ENCODE data around the gene CACNA2D4. TPM values are rescaled to one million over a fixed set of nuclear protein-coding genes. Genes with fewer than 3 reads are reported as not detected.
A peak's percentile ranks its signal among the peaks of the same experiment; 100 is the strongest.
"Not testable (repeated sequence)": the region's sequence is repeated elsewhere in the genome, so short reads cannot be mapped to it uniquely, and the experiment has no call there.

The CACNA2D4 gene
- total RNA-seq, 2 experiments from 2014 or later = 5.5 to 7.2 TPM

DNA sequence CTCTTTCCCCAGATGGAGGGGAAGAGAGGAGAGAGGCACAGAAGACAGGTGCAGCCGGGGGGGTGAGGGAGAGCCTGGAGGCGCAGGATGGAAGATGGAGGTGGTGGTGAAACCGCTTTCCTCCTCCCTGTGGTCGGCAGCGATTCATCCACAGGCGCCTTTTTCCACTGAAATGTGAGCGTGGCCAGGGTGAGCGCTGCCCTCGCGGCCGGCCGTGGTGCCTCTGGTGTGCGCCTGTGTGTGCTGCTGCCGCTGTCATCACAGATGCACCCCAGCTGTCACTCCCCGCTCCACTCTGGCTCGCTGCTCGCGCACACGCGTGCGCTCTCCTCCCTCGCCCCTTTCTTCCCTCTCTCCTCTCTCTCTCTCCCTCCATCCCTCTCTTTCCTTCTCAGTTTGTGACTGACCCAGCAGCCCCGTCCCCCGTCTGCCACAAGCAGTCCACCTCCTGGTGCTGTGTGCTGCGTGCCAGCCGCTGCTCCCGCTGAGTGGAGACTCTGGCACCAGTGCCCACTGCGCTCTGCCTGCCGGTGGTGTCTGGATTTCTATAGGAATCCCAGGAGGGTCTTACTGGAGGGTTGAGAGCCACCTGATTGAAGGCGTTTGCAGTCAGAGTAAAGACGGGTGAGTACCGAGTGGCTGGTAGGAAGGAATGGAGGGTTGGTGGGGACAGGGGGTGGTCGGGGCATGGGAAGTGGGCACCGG lies 98.1 kb downstream of the CACNA2D4 start, which contains the start of gene LRTM2:
Gene LRTM2 (plus strand): TSS at position 375 of the 705 bp plus-strand sequence. CDS start 7,584 bp downstream, outside the sequence.
- Mint-ChIP-seq H3K4me1 (no peaks in the 10 kb centered on the region), H3K36me3 (ENCODE audit: low read depth) (no peaks in the 10 kb centered on the region), H3K27me3 (peaks cover 22% of the 10 kb centered on the region), H3K9me3 (ENCODE audit: low read depth) (no peaks in the 10 kb centered on the region), H3K4me3 (no peak within 1 kb of the TSS), H3K27ac (no peak within 1 kb of the TSS)
- ATAC-seq (no peak), DNase-seq (no peak)
- CTCF ChIA-PET = no interaction called here
- POLR2A ChIA-PET = no interaction called here
- intact Hi-C loops (cut with DNase I, micrococcal nuclease) = no loop called here

GRCh38 chr12:1819571-1819970 lies 98.9 kb downstream of the CACNA2D4 start:
- ATAC-seq (no peak), DNase-seq (no peak)
- Mint-ChIP-seq H3K4me1 (no peaks in the 10 kb centered on the region), H3K36me3 (ENCODE audit: low read depth) (no peaks in the 10 kb centered on the region), H3K27me3 (peaks cover 22% of the 10 kb centered on the region), H3K9me3 (ENCODE audit: low read depth) (no peaks in the 10 kb centered on the region), H3K27ac (no peak overlapping the region), H3K4me3 (no peak overlapping the region)
- intact Hi-C loops (cut with DNase I, micrococcal nuclease) = no loop called here
- ChIA-PET CTCF (no interaction called here), POLR2A (no interaction called here)

DNA sequence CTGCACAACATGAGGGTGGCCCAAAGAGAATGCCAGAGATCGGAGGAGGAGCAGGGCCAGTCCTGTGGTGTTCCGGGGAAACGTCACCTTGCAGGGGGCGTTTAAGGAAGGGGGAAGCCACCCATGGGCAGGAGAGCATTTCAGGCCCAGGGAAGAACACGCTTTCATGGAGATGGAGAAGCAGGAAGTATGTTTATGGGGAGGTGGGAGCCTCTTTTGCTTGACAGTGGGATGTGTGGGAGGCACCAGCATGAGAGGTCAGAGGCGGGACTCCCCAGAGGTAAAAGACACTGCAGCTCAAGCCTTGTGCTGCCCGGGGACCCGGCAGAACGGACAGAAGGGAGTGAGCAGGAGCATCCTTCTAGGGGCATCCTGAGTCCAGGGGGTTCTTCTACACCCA lies 99.4 kb downstream of the CACNA2D4 start:
- no peaks in the 10 kb centered on the region for H3K4me1 Mint-ChIP-seq
- H3K4me3 Mint-ChIP-seq = no peak overlapping the region
- no peaks in the 10 kb centered on the region for H3K36me3 Mint-ChIP-seq (ENCODE audit: low read depth)
- ChIA-PET CTCF (no interaction called here), POLR2A (no interaction called here)
- H3K9me3 Mint-ChIP-seq (ENCODE audit: low read depth) = no peaks in the 10 kb centered on the region
- intact Hi-C loops (cut with DNase I, micrococcal nuclease) = no loop called here
- no peak overlapping the region for H3K27ac Mint-ChIP-seq
- peaks cover 22% of the 10 kb centered on the region for H3K27me3 Mint-ChIP-seq
- ATAC-seq (no peak), DNase-seq (no peak)

GRCh38 chr12:1817928-1818327 lies 100.5 kb downstream of the CACNA2D4 start:
- intact Hi-C loops (cut with DNase I, micrococcal nuclease); H3K36me3 Mint-ChIP-seq (ENCODE audit: low read depth); ATAC-seq; CTCF ChIA-PET; POLR2A ChIA-PET; H3K27ac Mint-ChIP-seq; DNase-seq; H3K4me1 Mint-ChIP-seq; H3K4me3 Mint-ChIP-seq; H3K9me3 Mint-ChIP-seq (ENCODE audit: low read depth): not testable (repeated sequence)
- peaks cover 19% of the 10 kb centered on the region for H3K27me3 Mint-ChIP-seq

DNA sequence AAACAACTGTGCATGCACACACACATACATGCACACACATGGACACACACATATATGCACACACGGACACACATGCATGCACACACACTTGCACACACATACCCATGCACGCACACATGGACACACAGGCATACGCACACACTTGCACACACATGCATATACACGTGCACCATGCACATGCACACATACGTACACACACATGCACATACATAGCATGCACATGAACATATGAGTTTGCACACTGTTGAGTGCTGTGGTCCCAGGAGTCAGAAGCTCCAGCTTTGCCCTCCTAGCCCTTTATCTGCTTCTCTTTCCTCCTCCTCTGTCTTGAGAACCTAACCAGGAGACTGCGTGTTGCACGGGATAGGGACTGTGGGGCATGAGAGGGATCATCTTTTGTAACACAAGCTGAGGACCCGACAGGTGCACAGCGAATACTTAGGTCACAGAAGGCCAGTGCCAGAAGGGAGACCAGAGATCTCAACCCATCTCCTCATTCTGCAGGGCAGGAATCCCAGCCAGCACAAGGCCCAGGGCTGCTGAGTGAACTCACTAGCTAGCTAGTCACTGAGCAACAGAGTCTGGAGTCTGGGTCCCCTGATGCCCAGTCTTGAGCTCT lies 101.6 kb downstream of the CACNA2D4 start:
- Mint-ChIP-seq H3K36me3 (ENCODE audit: low read depth) (no peaks in the 10 kb centered on the region), H3K27me3 (peaks cover 19% of the 10 kb centered on the region), H3K27ac (no peak overlapping the region), H3K4me1 (no peaks in the 10 kb centered on the region), H3K4me3 (no peak overlapping the region), H3K9me3 (ENCODE audit: low read depth) (no peaks in the 10 kb centered on the region)
- no peak for DNase-seq
- intact Hi-C loops (cut with DNase I, micrococcal nuclease) = no loop called here
- ChIA-PET POLR2A (no interaction called here), CTCF (interaction anchor here (0.9 kb wide), 1 partner anchor 123 kb away, joined by 3 read pairs; no protein-coding TSS in a partner anchor)
- ATAC-seq = no peak

DNA sequence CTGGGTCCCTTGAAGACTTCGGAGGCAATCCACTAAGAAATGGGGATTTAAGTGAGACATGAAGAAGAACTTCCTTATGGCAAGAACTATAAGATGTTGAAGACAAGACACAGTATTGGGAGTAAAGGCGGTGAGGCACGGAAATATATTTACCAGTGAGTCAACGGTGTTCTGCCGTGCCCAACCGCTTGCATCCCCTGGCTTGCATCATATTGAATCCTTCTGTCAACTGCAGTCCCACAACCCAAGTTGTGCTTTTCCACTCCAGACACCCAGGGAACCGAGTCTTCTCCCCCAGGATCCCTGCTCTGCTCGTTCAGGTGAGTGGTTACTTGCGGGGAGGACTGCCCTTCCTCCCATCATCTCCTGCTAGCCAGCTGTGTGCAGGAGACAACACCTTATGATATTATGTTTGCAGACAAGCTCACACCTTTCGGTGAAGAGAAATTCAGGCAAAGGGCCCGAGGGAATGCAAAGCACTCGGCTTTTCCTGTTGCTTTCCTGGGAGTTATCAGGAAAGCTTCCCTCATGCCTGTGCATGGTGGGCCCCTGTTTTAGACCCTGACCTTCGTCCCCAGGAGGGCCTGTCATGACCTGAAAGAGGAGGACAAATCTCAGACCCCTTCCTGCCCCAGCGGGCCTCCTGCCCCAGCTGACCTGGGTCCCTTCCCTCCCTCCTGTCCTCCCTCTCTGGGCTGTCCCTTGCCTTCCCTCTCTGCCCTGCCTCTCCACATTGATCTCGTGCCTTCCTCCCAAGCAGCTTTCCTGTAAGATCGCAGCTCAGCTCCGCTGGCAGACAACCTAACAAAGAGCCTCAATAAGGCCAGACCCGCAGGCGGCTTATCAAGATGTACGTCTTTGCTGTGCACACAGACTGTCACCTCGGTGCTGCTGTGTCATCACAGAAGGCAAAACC lies 102.4 kb downstream of the CACNA2D4 start:
- intact Hi-C loops (cut with DNase I, micrococcal nuclease) = no loop called here
- ATAC-seq (no peak), DNase-seq (no peak)
- POLR2A ChIA-PET = no interaction called here
- CTCF ChIA-PET = interaction anchor here (0.9 kb wide), 1 partner anchor 124 kb away, joined by 3 read pairs; no protein-coding TSS in a partner anchor
- H3K27ac Mint-ChIP-seq = no peak overlapping the region
- no peak overlapping the region for H3K4me3 Mint-ChIP-seq
- no peaks in the 10 kb centered on the region for H3K36me3 Mint-ChIP-seq (ENCODE audit: low read depth)
- peaks cover 17% of the 10 kb centered on the region for H3K27me3 Mint-ChIP-seq
- H3K4me1 Mint-ChIP-seq = no peaks in the 10 kb centered on the region
- H3K9me3 Mint-ChIP-seq (ENCODE audit: low read depth) = no peaks in the 10 kb centered on the region

- POLR2A ChIA-PET = no interaction called here
- no peak for DNase-seq
- H3K27ac Mint-ChIP-seq = no peak overlapping the region
Observed at GRCh38 chr12:1815108-1815507, 103.3 kb downstream of the CACNA2D4 start.

DNA sequence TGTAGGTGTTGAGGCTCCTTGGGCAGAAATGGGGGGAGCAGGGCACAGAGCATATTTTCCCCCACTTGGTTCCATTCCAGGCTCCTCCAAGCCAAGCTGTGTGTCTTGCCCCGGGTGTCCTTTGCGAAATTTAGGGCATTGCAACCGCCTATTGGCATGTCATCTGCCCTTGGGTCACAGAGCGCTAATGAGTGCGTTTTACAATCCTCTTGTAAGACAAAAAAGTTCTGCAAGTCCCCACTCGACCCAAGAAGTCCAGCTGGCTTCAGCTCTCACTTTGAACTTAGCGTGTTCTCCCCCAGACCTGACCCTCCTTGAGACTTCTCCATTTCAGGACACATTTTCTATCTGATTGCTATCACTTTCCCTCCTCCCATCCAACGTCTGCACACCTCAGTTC lies 104.2 kb downstream of the CACNA2D4 start:
- Mint-ChIP-seq H3K27ac (no peak overlapping the region), H3K36me3 (ENCODE audit: low read depth) (no peaks in the 10 kb centered on the region), H3K9me3 (ENCODE audit: low read depth) (no peaks in the 10 kb centered on the region), H3K4me1 (peaks cover 6% of the 10 kb centered on the region), H3K4me3 (no peak overlapping the region), H3K27me3 (peaks cover 4% of the 10 kb centered on the region)
- intact Hi-C loops (cut with DNase I, micrococcal nuclease) = no loop called here
- no peak for DNase-seq
- no peak for ATAC-seq
- POLR2A ChIA-PET = no interaction called here
- CTCF ChIA-PET = interaction anchor here (0.7 to 2.0 kb wide), 3 partner anchors 126 to 160 kb away, joined by 3 to 6 read pairs (median 4); no protein-coding TSS in a partner anchor

More at GRCh38 chr12:1815108-1815507, 103.3 kb downstream of the CACNA2D4 start:
- Mint-ChIP-seq H3K4me3 (no peak overlapping the region), H3K4me1 (peaks cover 4% of the 10 kb centered on the region), H3K9me3 (ENCODE audit: low read depth) (no peaks in the 10 kb centered on the region), H3K36me3 (ENCODE audit: low read depth) (no peaks in the 10 kb centered on the region), H3K27me3 (peaks cover 8% of the 10 kb centered on the region)
- CTCF ChIA-PET = interaction anchor here (0.7 to 2.0 kb wide), 2 partner anchors 16 to 125 kb away, joined by 4 to 6 read pairs; no protein-coding TSS in a partner anchor
- no peak for ATAC-seq
- intact Hi-C loops (cut with DNase I, micrococcal nuclease) = no loop called here

- Mint-ChIP-seq H3K4me3 (no peak overlapping the region), H3K36me3 (ENCODE audit: low read depth) (no peaks in the 10 kb centered on the region), H3K4me1 (peaks cover 9% of the 10 kb centered on the region), H3K27ac (no peak overlapping the region), H3K27me3 (no peaks in the 10 kb centered on the region), H3K9me3 (ENCODE audit: low read depth) (no peaks in the 10 kb centered on the region)
- no peak for DNase-seq
- ATAC-seq = peak; percentile 17
- intact Hi-C loops (cut with DNase I, micrococcal nuclease) = no loop called here
- CTCF ChIA-PET = interaction anchor here (0.7 to 1.3 kb wide), 3 partner anchors 22 to 175 kb away, joined by 3 to 4 read pairs (median 4); no protein-coding TSS in a partner anchor
- POLR2A ChIA-PET = no interaction called here
Observed at GRCh38 chr12:1812650-1813302, 105.7 kb downstream of the CACNA2D4 start.

DNA sequence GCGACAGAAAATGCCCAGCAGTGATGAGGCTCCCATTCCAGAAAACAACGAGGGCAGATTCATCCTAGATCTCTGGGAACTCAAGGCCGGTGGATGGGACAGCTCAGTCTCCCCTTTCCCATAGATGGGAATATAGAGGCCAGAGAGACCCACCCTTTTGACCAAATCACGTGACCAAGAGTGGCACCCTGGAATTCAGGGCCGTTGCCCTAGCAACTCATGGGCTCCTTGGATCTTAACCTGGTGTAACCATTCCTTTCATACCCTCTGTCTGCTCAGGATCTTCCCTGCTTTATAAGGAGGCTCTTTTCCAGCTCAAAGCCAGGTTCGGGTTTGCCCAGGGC lies 106.5 kb downstream of the CACNA2D4 start:
- Mint-ChIP-seq H3K27me3 (no peaks in the 10 kb centered on the region), H3K27ac (peak overlapping the region; percentile 62), H3K4me3 (peak overlapping the region; percentile 61), H3K36me3 (ENCODE audit: low read depth) (no peaks in the 10 kb centered on the region), H3K4me1 (peaks cover 9% of the 10 kb centered on the region), H3K9me3 (ENCODE audit: low read depth) (no peaks in the 10 kb centered on the region)
- ChIA-PET CTCF (interaction anchor here (0.5 to 1.3 kb wide), 4 partner anchors 21 to 177 kb away, joined by 3 to 4 read pairs (median 4); no protein-coding TSS in a partner anchor), POLR2A (no interaction called here)
- intact Hi-C loops (cut with DNase I, micrococcal nuclease) = no loop called here
- DNase-seq = no peak
- no peak for ATAC-seq
